Measurements from ENCODE around the gene SF3B2.

Gene SF3B2

DNA sequence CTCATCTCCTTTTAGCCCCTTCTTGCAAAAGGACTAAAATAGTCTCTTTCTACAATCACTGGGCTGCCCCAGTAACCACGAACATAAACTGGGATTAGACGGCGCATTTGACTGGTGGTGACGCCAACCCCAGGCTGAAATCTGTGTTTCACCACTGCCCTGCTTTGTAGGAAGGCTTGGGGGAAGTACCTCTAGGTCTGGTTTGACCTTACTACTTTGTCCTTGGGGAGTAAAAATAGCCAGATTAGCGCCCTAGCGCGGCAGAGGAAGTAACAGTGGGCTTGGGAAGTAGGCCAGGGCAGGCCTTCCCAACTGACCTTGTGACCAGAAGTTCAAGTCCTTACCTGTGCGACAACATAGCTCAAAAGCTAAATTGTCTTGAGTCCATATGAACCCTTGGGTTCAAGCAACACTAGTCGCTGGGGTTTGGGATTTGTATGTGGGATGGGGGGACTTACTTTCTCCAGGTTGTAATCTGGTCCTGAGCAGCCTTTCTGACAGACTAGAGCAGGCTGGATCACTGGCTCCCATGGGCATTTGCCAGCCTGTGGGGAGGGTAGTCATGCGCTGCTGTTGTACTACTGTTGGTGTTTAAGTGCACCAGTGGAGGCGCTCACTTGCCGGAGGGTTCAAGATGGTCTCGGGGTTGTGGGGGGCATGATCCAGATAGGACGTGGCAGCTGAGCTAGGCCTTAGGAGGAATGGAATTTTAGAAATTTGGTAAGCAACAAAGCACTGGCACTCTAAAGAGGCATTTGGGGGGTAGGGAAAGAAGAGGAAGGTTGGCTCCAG lies 17.0 kb downstream of the SF3B2 start:
- Histone ChIP-seq H3K36me3 (ENCODE audit: insufficient read depth, low read length) (peaks cover 61% of the 10 kb centered on the region), H3K27ac (ENCODE audit: low read depth, low read length) (peak overlapping the region; percentile 89), H3K4me1 (ENCODE audit: insufficient read depth, low read length) (peaks cover 11% of the 10 kb centered on the region), H3K9ac (ENCODE audit: low read depth, low read length) (peak overlapping the region; percentile 74), H3K27me3 (ENCODE audit: insufficient read depth, low read length) (no peaks in the 10 kb centered on the region), H3K9me3 (ENCODE audit: insufficient read depth, low read depth, low read length) (no peaks in the 10 kb centered on the region), H3K4me3 (ENCODE audit: low read length) (peak overlapping the region; percentile 71)
- 82% methylated on average over 14 of the region's 14 CpGs for WGBS

DNA sequence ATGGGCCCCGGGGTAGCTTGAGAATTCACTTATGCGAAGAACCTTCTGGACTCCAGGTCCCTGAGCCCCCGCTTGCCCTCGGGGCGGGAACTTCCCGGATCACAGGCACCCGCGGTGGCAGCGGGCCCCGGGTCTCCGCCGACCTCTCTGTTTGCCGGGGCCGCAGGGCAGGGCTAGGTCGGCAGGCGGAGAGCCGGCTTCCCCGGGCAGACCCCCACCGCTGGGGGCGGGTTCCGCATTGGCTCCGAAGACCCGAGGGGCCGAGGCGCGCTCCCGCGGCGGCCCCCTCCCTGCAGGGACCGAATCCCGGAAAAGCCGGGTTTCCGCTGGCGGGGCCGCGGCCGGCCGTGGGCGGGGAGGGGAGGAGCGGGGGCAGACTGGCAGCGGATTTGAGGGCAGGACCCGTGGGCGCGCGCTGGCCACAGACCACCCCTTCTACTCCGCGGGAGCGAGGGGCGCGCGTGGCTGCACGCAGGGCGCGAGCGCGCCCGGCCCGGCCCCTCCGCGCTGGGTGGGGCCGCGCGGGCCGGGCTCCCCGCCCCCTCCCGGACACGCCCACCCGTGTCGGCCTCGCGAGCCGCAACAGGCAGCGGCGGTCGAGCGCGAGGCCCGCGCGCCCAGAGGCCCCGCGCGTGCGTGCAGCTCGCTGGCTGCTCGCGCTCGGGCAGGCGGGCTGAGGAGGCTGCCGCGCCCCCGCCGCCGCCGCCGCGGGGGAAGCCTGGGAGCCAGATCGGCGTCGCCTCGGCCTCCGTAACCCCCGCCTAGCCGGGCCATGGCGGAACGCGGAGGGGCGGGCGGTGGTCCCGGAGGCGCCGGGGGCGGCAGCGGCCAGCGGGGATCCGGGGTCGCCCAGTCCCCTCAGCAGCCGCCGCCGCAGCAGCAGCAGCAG lies 17.8 kb downstream of the SF3B2 start, which contains the start of gene PACS1:
PACS1 (plus strand) TSS at position 558 of the 889 bp plus-strand sequence; CDS start at position 773, 215 bp downstream.
- H3K27ac ChIP-seq (ENCODE audit: low read depth, low read length): peak within 1 kb of the TSS; percentile 89
- H3K4me1 ChIP-seq (ENCODE audit: insufficient read depth, low read length): peaks cover 11% of the 10 kb centered on the region
- H3K4me3 ChIP-seq (ENCODE audit: low read length): peak within 1 kb of the TSS; percentile 71
- peaks cover 59% of the 10 kb centered on the region for H3K36me3 ChIP-seq (ENCODE audit: insufficient read depth, low read length)
- no peaks in the 10 kb centered on the region for H3K9me3 ChIP-seq (ENCODE audit: insufficient read depth, low read depth, low read length)
- peak within 1 kb of the TSS; percentile 74 for H3K9ac ChIP-seq (ENCODE audit: low read depth, low read length)
- no peaks in the 10 kb centered on the region for H3K27me3 ChIP-seq (ENCODE audit: insufficient read depth, low read length)
- WGBS: 1% methylated on average over 119 of the region's 120 CpGs

DNA sequence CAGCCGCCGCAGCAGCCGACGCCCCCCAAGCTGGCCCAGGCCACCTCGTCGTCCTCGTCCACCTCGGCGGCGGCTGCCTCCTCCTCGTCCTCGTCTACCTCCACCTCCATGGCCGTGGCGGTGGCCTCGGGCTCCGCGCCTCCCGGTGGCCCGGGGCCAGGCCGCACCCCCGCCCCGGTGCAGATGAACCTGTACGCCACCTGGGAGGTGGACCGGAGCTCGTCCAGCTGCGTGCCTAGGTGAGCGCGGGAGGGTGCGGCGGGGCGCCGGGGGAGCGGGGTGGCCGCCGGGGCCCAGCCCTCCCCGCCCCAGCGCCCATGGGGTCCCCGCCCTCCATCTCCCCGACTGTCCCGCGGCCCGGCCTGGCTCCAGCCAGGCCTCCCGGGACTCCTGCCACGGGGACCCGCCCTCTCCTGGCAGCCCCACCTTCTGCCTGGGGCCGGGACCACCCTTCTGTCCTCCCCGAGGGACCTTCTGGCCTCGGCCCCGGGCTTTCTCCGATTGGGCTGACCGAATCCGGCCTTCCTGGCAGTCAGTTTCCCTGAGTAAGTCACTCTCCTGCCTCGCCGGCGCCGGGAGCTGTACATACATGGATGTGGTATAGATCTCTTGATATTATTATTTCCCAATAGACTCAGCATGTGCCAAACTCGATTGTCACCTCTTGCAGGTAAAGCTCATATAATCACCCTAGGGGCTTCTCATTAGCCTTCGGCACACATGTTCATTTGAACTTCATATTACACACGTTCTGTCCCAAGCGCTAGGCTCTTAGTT lies 18.6 kb downstream of the SF3B2 start:
- Histone ChIP-seq H3K27ac (ENCODE audit: low read depth, low read length) (no peak overlapping the region), H3K36me3 (ENCODE audit: insufficient read depth, low read length) (peaks cover 50% of the 10 kb centered on the region), H3K9ac (ENCODE audit: low read depth, low read length) (peak overlapping the region; percentile 74), H3K4me1 (ENCODE audit: insufficient read depth, low read length) (peaks cover 11% of the 10 kb centered on the region), H3K9me3 (ENCODE audit: insufficient read depth, low read depth, low read length) (no peaks in the 10 kb centered on the region), H3K4me3 (ENCODE audit: low read length) (peak overlapping the region; percentile 71), H3K27me3 (ENCODE audit: insufficient read depth, low read length) (no peaks in the 10 kb centered on the region)
- WGBS: 4% methylated on average over 60 of the region's 60 CpGs

DNA sequence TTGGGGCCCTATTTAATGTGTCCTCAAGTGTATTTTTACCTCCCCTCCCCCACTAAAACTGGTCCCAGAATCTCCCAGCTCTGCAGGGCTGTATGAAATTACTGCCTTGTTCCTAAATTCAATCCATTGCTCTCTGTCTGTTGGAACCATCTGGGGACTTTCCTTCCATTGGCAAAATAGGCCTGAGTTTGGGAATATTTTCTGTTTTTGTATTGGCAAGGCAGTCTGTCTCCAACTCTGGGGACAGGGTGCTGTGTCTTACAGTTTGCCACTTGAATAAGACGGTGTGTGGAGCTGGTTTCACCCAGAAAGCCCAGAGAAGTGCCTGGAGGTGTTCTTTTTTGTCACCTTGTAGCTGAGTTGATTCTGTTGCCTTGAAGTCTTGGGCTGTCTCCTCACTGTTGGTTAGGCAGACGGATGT lies 19.2 kb downstream of the SF3B2 start:
- Histone ChIP-seq H3K27me3 (ENCODE audit: insufficient read depth, low read length) (no peaks in the 10 kb centered on the region), H3K27ac (ENCODE audit: low read depth, low read length) (no peak overlapping the region), H3K9ac (ENCODE audit: low read depth, low read length) (no peak overlapping the region), H3K4me3 (ENCODE audit: low read length) (peak overlapping the region; percentile 71), H3K36me3 (ENCODE audit: insufficient read depth, low read length) (peaks cover 45% of the 10 kb centered on the region), H3K9me3 (ENCODE audit: insufficient read depth, low read depth, low read length) (no peaks in the 10 kb centered on the region), H3K4me1 (ENCODE audit: insufficient read depth, low read length) (peaks cover 11% of the 10 kb centered on the region)
- 41% methylated on average over 1 of the region's 2 CpGs for WGBS

DNA sequence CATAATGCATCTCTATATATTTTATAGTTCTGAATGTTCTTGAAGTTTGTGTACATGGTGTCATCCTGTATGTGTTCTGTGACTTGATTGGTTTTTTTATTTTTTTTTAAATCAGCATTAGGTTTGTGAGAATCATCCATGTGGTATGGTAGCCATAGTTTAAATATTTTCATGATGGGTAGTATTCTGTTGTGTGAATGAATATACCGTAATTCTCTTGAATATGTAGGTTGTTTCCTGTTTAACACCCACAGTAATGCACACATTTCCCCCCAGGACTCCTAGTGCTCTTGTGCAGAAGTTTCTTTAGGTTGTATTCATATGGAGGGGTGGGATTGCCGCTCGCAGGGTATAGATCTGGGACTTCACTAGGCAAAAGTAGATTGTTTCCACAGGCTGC lies 19.9 kb downstream of the SF3B2 start:
- no peaks in the 10 kb centered on the region for H3K9me3 ChIP-seq (ENCODE audit: insufficient read depth, low read depth, low read length)
- H3K27me3 ChIP-seq (ENCODE audit: insufficient read depth, low read length): no peaks in the 10 kb centered on the region
- H3K4me1 ChIP-seq (ENCODE audit: insufficient read depth, low read length): peaks cover 11% of the 10 kb centered on the region
- peaks cover 38% of the 10 kb centered on the region for H3K36me3 ChIP-seq (ENCODE audit: insufficient read depth, low read length)
- WGBS: 85% methylated on average over 3 of the region's 3 CpGs
- H3K9ac ChIP-seq (ENCODE audit: low read depth, low read length): no peak overlapping the region
- H3K4me3 ChIP-seq (ENCODE audit: low read length): 0 out of 2 replicates have a peak overlapping the region, but pooled peaks have one; percentile 71
- no peak overlapping the region for H3K27ac ChIP-seq (ENCODE audit: low read depth, low read length)

DNA sequence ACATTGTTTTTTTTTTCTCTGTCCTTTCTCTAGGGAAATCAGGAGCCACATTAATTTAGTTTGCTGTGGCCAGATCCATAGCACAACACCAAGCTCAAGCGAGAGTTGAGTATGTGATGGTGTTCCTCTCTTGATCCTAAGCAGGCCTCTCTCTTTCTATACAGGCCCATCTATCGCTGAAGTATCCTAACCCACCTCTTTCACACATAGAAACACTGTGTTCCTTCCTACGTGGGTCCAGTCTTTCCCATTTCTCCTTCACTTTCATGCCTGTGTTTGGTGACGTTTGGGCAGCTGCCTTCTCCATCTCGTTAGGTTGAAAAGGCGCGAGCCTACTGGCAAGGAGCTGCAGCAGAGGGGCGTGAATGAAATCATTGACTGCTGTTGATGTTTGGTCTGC lies 20.4 kb downstream of the SF3B2 start:
- H3K9me3 ChIP-seq (ENCODE audit: insufficient read depth, low read depth, low read length): no peaks in the 10 kb centered on the region
- H3K4me1 ChIP-seq (ENCODE audit: insufficient read depth, low read length): peaks cover 11% of the 10 kb centered on the region
- no peak overlapping the region for H3K27ac ChIP-seq (ENCODE audit: low read depth, low read length)
- H3K9ac ChIP-seq (ENCODE audit: low read depth, low read length): no peak overlapping the region
- no peaks in the 10 kb centered on the region for H3K27me3 ChIP-seq (ENCODE audit: insufficient read depth, low read length)
- H3K4me3 ChIP-seq (ENCODE audit: low read length): no peak overlapping the region
- whole genome bisulfite sequencing: 95% methylated on average over 8 of the region's 8 CpGs
- H3K36me3 ChIP-seq (ENCODE audit: insufficient read depth, low read length): peaks cover 34% of the 10 kb centered on the region

DNA sequence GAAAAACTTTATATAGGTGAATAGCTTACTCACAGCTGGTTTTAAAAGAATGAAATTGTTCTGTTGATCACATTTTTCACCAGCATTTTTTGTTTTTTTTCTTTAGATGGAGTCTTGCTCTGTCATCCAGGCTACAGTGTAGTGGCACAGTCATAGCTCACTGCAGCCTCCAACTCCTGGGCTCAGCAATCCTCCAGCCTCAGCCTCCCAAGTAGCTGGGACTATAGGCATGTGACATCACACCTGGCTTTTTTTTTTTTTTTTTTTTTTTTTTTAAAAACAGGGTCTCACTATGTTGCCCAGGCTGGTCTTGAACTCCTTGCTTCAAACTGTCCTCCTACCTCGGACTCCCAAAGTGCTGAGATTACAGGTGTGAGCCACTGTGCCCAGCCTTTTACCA lies 21.5 kb downstream of the SF3B2 start:
- H3K4me1 ChIP-seq (ENCODE audit: insufficient read depth, low read length): peaks cover 11% of the 10 kb centered on the region
- 88% methylated on average over 1 of the region's 1 CpG for WGBS

DNA sequence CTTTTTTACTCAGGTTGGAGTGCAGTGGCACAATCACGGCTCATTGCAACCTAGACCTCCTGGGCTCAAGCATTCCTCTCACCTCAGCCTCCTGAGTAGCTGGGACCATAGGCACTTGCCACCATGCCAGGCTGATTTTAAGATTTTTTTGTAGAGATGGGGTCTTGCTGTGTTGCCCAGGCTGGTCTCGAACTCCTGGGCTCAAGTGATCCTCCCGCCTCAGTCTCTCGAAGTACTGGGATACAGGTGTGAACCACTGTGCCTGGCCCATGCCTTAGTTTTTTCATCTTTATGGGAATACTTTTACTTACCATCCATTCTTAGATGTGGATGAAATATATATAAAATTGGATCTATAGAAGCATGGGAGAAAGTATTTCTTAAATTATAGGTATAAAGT lies 23.1 kb downstream of the SF3B2 start:
- no peak overlapping the region for H3K27ac ChIP-seq (ENCODE audit: low read depth, low read length)
- H3K4me1 ChIP-seq (ENCODE audit: insufficient read depth, low read length): peaks cover 7% of the 10 kb centered on the region
- WGBS: 94% methylated on average over 4 of the region's 4 CpGs
- no peak overlapping the region for H3K4me3 ChIP-seq (ENCODE audit: low read length)
- H3K9me3 ChIP-seq (ENCODE audit: insufficient read depth, low read depth, low read length): no peaks in the 10 kb centered on the region
- no peaks in the 10 kb centered on the region for H3K27me3 ChIP-seq (ENCODE audit: insufficient read depth, low read length)
- no peak overlapping the region for H3K9ac ChIP-seq (ENCODE audit: low read depth, low read length)
- peaks cover 17% of the 10 kb centered on the region; the same call in 1 of the 2 replicates for H3K36me3 ChIP-seq (ENCODE audit: insufficient read depth, low read length)

More for the DNA sequence above, 21.5 kb downstream of the SF3B2 start:
- Histone ChIP-seq H3K9ac (ENCODE audit: low read depth, low read length) (no peak overlapping the region), H3K27me3 (ENCODE audit: insufficient read depth, low read length) (no peaks in the 10 kb centered on the region), H3K4me3 (ENCODE audit: low read length) (no peak overlapping the region), H3K27ac (ENCODE audit: low read depth, low read length) (no peak overlapping the region), H3K9me3 (ENCODE audit: insufficient read depth, low read depth, low read length) (no peaks in the 10 kb centered on the region), H3K36me3 (ENCODE audit: insufficient read depth, low read length) (peaks cover 23% of the 10 kb centered on the region)

DNA sequence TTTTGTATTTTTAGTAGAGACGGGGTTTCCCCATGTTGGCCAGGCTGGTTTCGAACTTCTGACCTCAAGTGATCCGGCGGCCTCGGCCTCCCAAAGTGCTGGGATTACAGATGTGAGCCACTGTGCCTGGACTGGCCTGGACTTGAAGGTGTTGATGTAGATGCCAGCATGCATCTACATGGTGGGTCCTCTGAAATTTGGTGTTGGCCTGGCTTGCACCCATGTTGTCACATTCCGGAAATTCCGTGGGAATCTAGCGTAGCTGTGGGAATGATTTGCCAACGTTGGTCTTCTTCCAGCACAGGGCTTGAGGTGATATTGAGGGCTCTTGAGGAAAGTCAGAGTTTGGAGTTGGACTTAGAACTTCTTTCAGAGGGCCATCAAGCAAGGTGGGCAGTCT lies 24.4 kb downstream of the SF3B2 start:
- peaks cover 17% of the 10 kb centered on the region; the same call in 1 of the 2 replicates for H3K36me3 ChIP-seq (ENCODE audit: insufficient read depth, low read length)

DNA sequence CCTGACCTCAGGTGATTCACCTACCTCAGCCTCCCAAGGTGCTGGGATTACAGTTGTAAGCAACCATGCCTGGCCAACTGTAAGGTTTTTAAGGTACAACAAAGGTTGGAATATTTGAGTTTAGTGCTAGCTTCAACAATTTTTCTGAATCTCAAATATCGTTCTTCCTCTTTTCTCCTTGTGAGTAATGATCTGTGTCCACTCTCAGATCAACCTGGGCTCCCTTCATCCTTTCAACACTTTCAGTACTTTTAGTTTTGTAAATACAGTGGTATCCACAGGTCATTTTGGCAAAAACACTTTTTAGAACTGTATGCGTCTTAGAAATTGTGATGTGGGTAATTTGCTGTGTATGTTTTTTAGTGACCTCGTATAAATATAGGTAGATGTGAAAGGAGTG lies 25.8 kb downstream of the SF3B2 start:
- WGBS: 98% methylated on average over 3 of the region's 3 CpGs
- Histone ChIP-seq H3K27ac (ENCODE audit: low read depth, low read length) (no peak overlapping the region), H3K4me3 (ENCODE audit: low read length) (no peak overlapping the region), H3K36me3 (ENCODE audit: insufficient read depth, low read length) (peaks cover 16% of the 10 kb centered on the region; the same call in 1 of the 2 replicates), H3K9ac (ENCODE audit: low read depth, low read length) (no peak overlapping the region), H3K27me3 (ENCODE audit: insufficient read depth, low read length) (no peaks in the 10 kb centered on the region), H3K9me3 (ENCODE audit: insufficient read depth, low read depth, low read length) (no peaks in the 10 kb centered on the region), H3K4me1 (ENCODE audit: insufficient read depth, low read length) (no peaks in the 10 kb centered on the region)

More for the DNA sequence above, 24.4 kb downstream of the SF3B2 start:
- Histone ChIP-seq H3K4me3 (ENCODE audit: low read length) (no peak overlapping the region), H3K9me3 (ENCODE audit: insufficient read depth, low read depth, low read length) (no peaks in the 10 kb centered on the region), H3K4me1 (ENCODE audit: insufficient read depth, low read length) (peaks cover 3% of the 10 kb centered on the region; the same call in 1 of the 2 replicates), H3K27me3 (ENCODE audit: insufficient read depth, low read length) (no peaks in the 10 kb centered on the region), H3K9ac (ENCODE audit: low read depth, low read length) (no peak overlapping the region), H3K27ac (ENCODE audit: low read depth, low read length) (no peak overlapping the region)
- whole genome bisulfite sequencing: 95% methylated on average over 9 of the region's 9 CpGs

Measured in HUES64 (cell line).